Measurements from ENCODE around the gene MUC5AC. TPM values are rescaled to one million over a fixed set of nuclear protein-coding genes. Genes with fewer than 3 reads are reported as not detected.

MUC5AC gene
- total and polyA plus RNA-seq, 2 of the 13 experiments (the other 11 are each of a cell fraction or from before 2014, with no cell fraction given) = under 0.01 TPM; not detected in 1

DNA sequence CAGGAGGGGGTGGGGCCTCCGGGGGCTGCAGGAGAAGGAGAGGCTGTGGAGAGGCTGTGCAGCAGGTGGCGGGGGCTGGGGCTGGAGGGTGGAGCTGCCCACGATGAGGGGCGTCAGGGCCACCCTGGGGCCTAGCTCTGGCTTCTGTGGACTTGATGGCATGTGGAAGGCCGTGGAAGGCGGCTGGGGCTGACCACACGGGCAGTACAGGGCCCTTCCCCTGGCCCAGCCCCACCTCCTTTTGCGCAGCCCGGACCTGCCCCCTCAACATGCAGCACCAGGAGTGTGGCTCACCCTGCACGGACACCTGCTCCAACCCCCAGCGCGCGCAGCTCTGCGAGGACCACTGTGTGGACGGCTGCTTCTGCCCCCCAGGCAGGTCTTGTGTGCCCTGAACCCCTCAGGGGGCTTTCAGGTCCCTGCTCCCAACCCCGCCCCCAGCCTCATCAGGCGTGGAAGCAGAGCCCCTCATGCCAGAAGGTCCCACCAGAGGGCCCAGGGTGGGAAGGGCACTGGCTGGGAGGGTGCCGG lies 71.2 kb downstream of the MUC5AC start (continued):
- no peak for TF ChIP-seq MBNL3 (CRISPR knock-in tag; conservative IDR thresholded peaks at IDR 0.05)

DNA sequence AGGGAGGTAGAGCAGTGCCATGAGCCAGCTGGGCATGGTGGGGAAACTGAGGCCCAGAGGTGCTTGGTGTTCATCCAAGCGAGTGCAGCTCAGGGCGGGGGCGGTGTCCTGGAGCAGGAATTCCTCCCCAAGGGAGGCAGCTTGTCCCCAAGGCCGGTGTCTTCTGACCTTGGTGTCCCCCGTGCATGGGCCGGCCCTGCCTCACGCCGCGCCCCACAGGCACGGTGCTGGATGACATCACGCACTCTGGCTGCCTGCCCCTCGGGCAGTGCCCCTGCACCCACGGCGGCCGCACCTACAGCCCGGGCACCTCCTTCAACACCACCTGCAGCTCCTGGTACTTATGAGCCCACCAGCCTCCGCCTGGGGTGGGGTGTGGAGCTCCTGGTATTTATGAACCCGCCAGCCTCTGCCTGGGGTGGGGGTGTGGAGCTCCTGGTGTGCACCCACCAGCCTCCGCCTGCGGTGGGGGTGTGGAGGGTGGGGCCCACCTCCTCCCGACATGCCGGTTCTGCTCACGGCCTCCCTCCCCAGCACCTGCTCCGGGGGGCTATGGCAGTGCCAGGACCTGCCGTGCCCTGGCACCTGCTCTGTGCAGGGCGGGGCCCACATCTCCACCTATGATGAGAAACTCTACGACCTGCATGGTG lies 71.8 kb downstream of the MUC5AC start:
- Histone ChIP-seq H3K36me3 (replicated peaks in 1 of 2; ENCODE audit: control insufficient read depth in 1 of 2, insufficient read depth in 2 of 2, low read length in 2 of 2) (no peaks in the 10 kb centered on the region), H3K27ac (ENCODE audit: extremely low read length, insufficient read depth, low read length) (no peak overlapping the region), H2AFZ (ENCODE audit: low read length) (no peak overlapping the region), H3K27me3 (ENCODE audit: control insufficient read depth in 1 of 2, insufficient read depth in 2 of 2, low read length in 2 of 2) (peaks cover 4 to 6% of the 10 kb centered on the region in 2 experiments; a peak in 1 of 5 replicates), H4K20me1 (ENCODE audit: insufficient read depth, low read length) (no peaks in the 10 kb centered on the region), H3K9me3 (ENCODE audit: low read length) (no peaks in the 10 kb centered on the region), H3K4me3 (replicated peaks in 1 of 3; ENCODE audit: insufficient read depth in 1 of 3, low read depth in 2 of 3, low read length in 3 of 3) (no peak overlapping the region), H3K4me2 (ENCODE audit: low read depth, low read length) (no peak overlapping the region), H3K79me2 (ENCODE audit: insufficient read depth, low read length) (no peaks in the 10 kb centered on the region), H3K4me1 (ENCODE audit: insufficient read depth, low read length) (no peaks in the 10 kb centered on the region), H3K9ac (ENCODE audit: insufficient read depth, low read depth, low read length) (no peak overlapping the region)
- intact Hi-C loops (cut with micrococcal nuclease; ENCODE audit: unreplicated experiment) = no loop called here
- BruUV-seq (replicated peaks) = no TSS peak
- TF ChIP-seq TGIF2 (CRISPR knock-in tag; IDR thresholded peaks at IDR 0.05) (no peak), KMT2B (CRISPR knock-in tag; IDR thresholded peaks at IDR 0.05) (no peak), ZNF766 (CRISPR knock-in tag; IDR thresholded peaks at IDR 0.05; ENCODE audit: borderline replicate concordance) (no peak), EED (CRISPR knock-in tag; IDR thresholded peaks at IDR 0.05) (no peak), REL (CRISPR knock-in tag; conservative IDR thresholded peaks at IDR 0.05) (no peak), ZNF557 (CRISPR knock-in tag; IDR thresholded peaks at IDR 0.05) (no peak), PCBP1 (IDR thresholded peaks at IDR 0.05; ENCODE audit: borderline replicate concordance, low read depth, low read length) (no peak), ZSCAN25 (CRISPR knock-in tag; IDR thresholded peaks at IDR 0.05) (no peak), ZNF776 (CRISPR knock-in tag; IDR thresholded peaks at IDR 0.05) (no peak), PBX3 (CRISPR knock-in tag; IDR thresholded peaks at IDR 0.05; ENCODE audit: borderline replicate concordance) (no peak), REXO4 (CRISPR knock-in tag; IDR thresholded peaks at IDR 0.05; ENCODE audit: borderline replicate concordance) (no peak), GTF2F1 (IDR thresholded peaks at IDR 0.05; ENCODE audit: low read length) (no peak), FOXK1 (CRISPR knock-in tag; IDR thresholded peaks at IDR 0.05; ENCODE audit: borderline replicate concordance, low read depth) (no peak)
- TF ChIP-seq, protein P1, sequence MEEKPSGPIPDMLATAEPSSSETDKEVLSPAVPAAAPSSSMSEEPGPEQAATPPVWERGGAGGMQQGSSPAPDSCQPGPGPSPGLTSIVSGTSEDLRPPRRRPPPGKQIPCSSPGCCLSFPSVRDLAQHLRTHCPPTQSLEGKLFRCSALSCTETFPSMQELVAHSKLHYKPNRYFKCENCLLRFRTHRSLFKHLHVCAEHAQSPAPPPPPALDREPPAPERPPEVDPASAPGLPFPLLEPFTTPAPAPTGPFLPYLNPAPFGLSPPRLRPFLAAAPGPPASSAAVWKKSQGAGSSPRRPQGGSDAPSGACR (CRISPR knock-in tag; IDR thresholded peaks at IDR 0.05) = no peak
- TF ChIP-seq, protein P2, sequence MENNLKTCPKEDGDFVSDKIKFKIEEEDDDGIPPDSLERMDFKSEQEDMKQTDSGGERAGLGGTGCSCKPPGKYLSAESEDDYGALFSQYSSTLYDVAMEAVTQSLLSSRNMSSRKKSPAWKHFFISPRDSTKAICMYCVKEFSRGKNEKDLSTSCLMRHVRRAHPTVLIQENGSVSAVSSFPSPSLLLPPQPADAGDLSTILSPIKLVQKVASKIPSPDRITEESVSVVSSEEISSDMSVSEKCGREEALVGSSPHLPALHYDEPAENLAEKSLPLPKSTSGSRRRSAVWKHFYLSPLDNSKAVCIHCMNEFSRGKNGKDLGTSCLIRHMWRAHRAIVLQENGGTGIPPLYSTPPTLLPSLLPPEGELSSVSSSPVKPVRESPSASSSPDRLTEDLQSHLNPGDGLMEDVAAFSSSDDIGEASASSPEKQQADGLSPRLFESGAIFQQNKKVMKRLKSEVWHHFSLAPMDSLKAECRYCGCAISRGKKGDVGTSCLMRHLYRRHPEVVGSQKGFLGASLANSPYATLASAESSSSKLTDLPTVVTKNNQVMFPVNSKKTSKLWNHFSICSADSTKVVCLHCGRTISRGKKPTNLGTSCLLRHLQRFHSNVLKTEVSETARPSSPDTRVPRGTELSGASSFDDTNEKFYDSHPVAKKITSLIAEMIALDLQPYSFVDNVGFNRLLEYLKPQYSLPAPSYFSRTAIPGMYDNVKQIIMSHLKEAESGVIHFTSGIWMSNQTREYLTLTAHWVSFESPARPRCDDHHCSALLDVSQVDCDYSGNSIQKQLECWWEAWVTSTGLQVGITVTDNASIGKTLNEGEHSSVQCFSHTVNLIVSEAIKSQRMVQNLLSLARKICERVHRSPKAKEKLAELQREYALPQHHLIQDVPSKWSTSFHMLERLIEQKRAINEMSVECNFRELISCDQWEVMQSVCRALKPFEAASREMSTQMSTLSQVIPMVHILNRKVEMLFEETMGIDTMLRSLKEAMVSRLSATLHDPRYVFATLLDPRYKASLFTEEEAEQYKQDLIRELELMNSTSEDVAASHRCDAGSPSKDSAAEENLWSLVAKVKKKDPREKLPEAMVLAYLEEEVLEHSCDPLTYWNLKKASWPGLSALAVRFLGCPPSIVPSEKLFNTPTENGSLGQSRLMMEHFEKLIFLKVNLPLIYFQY (CRISPR knock-in tag; IDR thresholded peaks at IDR 0.05; ENCODE audit: borderline replicate concordance) = no peak
- no CpG with 5 or more reads among the region's 27 CpGs for whole genome bisulfite sequencing (ENCODE audit: low lambda C conversion rate)
- in situ Hi-C loops (cut with HindIII; ENCODE audit: extremely low pct_ligation_motif_present, low pct_unique_long_range_greater_than_20kb) = loop anchor here (5.0 kb wide), 1 partner anchor 117 kb away; no protein-coding TSS in a partner anchor
- DNase-seq (ENCODE audit: low spot score) (no peak), FAIRE-seq (no peak), ATAC-seq (no peak)
- POLR2A ChIA-PET = no interaction called here
- CTCF ChIA-PET (ENCODE audit: low intra/inter-chr PET ratio, low total read pairs) = no interaction called here

Measured in HepG2 (cell line).